HG03060 (cell line): ENCODE data around the gene BAIAP2.
"Not testable (repeated sequence)": the region's sequence is repeated elsewhere in the genome, so short reads cannot be mapped to it uniquely, and the experiment has no call there.

ENCODE experiments used
- ATAC-seq: cut with Tn5 transposase; IDR thresholded peaks from one replicate; pipeline ENCODE4 v1.9.1; 2021; ENCODE audit warnings: low read depth, moderate number of reproducible peaks; ENCODE audit not compliant: unreplicated experiment

Gene BAIAP2

DNA sequence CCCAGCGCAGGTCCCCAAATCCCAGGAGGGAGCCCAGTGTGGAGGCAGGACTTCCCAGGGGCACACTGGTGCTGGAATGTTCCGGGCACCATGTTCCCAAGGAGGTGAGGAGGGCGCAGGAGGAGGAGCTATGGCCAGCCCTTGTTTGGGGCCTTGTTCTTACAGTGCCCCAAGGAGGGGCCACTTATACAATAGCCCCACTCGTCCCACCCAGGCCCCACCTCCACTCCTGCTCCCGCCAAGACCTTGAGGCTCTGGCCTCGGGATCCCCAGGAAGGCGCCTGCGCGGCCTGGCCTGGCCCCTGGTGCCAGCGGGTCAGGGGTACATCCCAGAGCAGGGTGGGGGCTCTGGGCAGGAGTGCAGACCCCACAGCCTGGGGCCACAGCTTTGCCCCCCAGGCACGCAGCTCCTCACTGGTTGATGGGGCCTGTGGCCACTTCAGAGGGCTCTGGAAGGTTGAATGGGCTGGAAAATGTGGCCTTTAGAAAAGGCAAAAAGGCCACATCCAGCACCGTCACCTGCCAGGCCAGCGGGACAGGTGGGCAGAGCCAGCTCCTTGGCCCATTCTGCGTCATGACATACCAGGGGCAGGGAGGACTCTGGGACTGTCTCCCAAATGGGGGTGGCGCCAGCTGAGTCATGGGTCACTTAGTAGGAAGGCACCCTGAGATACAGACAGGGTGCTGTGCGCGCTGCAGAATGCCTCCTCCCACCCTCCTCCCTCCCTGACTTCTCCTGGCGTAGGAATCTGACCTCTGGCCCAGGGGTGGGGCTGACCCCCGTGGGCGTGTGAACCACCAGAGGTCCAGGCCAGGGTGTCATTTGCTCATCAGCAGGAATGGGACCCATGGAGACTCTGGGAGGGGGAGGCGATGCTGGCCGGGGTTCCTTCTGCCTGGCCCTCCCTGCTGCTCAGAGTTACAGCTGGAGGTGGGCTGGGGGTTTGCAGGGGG, 98.1 kb downstream of the BAIAP2 start:
- no peak for ATAC-seq

DNA sequence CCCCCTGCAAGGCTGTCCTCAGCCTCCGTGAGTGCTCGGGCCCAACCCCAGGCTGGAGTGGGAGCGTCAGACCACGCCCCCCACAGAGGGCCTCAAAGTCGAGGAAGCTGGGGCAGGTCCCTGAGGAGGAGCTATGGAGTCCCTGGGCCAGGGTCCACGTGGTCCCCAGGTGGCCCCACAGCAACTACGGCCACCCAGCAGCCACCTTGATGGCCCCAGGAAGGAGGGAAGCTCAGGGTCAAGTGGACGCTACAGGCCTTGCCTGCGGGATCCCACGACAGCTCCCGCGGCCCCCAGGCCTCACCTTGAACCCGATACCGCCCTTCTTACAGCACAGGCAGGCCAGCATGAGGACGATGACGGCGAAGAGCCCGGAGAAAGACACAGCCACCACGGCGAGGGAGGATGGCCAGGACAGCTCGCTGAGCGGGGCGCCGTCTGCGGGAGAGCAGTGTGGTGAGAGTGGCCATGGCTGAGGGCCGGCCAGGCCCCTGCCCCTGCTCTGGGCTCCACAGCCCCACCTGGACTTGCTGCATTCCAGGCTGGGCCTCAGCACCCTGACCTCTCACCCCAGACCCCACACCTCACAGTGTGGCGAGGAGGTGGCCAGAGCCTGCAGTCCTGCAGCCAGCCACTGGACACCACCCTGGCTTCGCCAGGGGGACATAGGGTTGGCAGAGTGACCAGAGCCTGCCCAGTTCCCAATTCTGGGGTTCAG, 99.3 kb downstream of the BAIAP2 start:
- ATAC-seq = no peak

DNA sequence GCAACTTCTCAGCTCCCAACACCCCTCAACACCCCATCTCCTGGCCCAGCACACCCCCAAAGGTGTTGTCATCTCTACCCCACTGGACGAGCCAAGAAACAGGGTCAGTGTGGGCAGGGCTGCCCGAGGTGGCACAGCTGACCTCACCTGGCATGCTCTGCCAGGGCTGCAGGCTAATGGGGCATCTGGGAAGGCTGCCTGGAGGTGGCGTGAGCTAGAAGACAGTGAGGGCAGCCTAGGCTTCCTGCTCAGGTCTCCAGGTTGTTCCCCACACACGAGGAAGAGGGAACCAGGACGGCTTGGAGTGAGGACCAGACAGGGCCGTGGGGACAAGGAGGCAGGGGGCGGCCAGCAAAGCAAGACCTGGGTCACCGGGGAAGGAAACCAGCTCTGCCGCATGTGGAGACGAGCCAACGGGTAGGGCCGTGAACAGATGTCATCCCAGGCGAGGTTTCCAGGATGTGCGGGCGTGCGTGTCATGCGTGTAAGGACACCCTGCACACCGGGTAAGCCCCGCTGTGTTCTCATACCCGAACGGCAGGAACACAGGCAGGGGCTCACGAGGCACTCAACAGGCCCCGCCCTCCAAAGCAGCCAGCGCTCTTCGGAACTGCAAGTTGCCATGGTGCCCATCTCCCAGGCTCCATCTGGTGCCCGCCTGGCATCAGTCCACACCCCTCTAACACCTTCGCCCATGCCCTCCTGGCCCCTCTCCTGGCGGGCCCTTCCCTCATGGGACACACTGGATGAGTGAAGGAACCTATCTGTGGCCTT, 100.7 kb downstream of the BAIAP2 start:
- ATAC-seq = no peak

DNA sequence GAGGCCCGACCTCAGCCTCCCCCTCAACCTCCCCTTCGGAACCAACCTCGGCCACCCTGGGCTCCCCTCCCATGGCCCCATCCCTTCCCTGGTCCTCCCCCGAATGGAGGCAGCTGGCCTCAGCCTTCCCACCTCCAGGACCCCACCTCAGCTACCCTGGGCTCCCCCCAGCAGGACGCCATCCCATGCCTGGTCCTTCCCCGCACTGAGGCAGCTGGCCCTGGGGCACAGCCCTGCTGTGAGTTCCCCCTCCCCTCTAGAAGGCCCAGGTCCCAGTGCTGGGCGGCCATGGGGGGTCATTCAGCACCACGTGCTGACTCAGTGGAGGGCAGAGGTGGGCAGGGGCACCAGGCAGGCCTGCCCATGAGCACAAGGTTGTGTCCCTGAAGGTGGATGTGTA, 101.4 kb downstream of the BAIAP2 start:
- no peak for ATAC-seq

DNA sequence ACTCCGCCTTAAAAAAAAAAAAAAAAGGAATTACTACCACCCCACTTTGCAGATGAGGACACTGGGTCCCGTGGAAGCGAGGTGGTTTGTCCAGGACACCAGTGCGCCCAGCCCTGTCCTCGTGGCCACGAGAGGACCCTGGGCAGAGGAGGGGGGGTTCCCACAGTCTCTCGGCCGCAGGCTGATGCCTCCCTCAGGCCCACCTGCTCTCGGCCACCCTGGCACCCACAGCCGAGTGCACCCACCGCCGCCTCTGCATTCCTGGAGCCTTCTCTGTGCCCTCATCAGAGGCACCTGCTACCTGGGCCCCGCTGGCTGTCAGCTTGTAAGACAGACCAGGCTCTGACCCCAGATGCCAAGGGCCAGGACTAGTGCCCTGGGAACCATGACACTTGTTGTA, 102.3 kb downstream of the BAIAP2 start:
- no peak for ATAC-seq

DNA sequence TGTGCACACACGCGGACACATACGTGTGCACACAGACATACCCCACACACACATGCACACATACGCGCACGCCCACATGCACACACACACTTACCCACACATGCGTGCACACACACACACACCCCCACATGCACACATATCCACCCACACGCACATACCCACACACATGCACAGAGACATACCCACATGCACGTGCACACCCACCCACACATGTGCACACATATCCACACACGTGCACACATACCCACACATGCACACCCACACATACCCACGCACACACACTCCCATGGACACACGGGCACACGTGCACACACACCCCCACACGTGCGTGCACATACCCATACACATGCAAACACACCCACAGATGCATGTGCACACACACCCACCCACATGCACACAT, 103.1 kb downstream of the BAIAP2 start:
- ATAC-seq = no peak

DNA sequence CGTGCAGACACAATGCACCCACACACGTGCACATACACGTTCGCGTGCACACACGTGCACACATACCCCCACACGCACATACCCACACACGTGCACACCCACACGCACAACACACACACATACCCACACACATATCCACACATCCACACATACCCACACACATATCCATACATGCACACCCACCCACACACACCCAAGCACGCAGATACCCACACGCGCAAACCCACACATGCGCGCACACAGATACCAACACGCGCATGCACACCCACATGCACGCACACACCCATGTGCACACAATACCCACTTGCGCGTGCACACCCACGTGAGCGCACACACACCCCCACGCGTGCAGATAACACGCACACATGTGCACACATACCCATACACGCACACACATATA, 103.5 kb downstream of the BAIAP2 start:
- ATAC-seq = no peak

DNA sequence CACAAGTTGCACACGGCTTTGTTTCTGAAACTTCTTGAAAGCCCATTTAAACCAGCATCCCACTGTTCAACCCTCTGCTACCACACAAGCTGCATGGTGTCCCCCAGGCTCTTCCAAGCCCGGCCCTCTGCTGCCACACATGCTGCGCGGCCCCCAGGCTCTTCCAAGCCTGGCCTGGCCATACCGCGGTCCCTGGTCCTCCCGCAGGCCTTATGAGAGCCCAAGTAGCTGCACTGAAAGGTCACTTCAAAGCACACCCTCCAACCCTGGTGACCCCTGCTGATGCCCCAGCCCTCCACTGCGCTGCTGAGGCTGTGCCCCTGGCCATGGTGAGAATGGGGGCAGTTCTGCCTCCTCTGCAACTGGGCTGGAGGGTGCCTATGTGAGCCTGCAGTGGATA, 104.5 kb downstream of the BAIAP2 start:
- ATAC-seq = no peak

DNA sequence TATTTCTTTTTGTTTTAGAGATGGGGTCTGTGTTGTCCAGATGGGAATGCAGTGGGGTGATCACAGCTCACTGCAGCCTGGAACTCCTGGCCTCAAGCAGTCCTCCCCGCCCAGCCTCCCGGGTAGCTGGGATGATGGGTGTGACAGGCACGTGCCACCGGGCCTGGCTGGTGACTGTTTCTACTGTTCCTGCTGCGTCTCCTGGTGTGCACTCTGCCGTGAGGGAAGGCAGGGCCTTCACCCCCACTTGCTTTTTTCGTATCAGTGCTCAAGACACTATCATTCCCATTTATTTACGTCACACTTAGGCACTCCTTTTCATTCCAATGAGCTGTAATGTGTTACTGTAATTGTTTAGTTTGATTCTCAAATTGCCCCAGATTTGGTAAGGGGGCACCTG, 105.1 kb downstream of the BAIAP2 start:
- ATAC-seq = no peak

DNA sequence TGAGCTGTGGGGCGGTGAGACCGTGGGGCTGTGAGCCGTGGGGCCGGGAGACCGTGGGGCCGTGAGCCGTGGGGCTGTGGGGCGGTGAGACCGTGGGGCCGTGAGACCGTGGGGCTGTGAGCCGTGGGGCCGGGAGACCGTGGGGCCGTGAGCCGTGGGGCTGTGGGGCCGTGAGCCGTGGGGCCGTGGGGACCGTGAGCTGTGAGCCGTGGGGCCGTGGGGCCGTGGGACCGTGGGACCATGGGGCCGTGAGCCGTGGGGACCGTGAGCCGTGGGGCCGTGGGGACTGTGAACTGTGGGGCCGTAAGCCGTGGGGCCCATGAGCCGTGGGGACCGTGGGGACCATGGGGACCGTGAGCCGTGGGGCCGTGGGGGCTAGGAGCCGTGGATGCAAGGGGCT, 105.7 kb downstream of the BAIAP2 start:
- no peak for ATAC-seq

DNA sequence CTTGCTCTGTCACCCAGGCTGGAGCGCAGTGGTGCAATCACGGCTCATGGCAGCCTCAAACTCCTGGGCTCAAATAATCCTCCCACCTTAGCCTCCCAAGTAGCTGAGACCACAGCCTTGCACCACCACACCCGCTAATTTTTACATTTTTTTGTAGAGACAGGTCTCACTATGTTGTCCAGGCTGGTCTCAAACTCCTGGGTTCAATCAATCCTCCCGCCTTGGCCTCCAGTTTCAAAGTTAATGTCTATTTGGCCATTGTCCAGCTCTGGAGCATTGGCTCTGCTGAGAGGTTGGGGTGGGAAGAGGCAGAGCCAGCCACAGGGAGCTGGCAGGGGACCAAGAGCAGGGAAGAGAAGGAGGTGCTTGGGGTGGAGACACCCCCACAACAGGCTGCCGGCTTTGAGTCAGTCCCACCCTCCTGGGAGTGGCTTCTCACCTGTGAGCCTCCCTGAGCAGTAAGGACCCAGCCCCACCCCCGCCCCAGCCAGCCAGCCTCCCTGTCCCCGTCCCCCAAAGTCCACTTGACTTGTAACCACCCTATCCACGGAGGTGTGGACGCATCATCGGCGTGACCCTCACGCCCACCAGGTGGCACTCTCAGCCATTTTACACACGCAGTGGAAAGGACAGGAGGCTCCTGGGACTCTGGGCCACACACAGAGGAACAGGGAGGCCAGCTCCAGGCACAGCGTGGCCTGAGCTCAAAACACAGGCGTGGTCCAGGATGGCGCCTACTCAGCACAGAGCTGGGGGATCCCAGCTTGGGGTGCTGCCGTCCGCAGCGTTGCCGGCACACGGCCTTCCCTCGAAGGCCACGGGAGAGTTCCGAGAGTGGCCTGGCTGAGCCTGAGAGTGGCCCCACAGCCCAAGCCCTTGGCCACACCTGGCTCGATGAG, 107.6 kb downstream of the BAIAP2 start:
- ATAC-seq = no peak

DNA sequence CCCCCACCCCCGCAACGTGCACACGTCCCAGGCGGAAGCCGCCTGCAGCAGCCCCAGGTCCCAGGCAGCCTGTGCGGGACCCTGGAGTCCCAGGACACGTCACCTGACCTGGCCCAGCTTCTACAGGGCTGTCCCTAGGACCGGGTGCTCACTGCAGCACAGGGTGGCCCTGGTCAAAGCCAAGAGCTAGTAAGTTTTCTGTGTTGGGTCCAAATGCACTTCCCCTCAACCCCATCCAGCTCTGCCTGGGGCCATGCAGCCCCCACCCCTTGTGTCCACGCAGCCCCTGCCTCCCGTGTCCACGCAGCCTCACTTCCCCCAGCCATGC, 108.2 kb downstream of the BAIAP2 start:
- no peak for ATAC-seq

DNA sequence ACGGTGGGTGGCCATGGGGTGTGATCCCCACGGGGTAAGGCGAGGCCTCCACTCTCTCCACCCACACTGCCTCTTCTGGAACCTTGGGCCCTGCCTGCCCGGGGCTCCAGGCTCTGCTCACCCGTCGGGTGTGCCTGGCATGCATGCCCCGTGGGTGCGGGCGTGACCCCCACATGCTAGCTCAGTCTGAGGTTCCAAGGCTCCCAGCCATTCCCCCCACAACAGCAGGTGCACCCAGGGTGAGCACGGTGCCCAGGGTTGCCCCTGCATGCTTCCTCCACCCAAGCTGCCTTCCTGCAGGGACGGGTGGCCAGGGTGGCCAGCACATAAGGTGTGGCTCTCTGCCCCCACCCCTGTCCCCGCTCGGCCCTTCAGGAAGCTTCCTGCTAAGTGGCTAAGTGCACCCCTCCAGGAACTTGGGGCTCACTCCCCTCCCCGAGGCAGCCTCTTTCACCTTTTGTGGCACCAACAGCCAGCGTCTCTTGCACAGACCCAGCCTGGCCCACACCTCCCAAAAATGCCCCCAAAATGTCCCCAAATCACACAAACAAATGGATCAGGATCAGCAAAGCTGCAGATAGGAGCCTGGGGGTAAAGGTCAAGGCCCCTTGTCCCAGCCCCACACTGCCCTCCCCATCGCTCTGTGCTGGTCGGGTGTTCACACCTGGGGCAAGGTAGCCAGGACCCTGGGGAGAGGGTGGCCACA, 108.9 kb downstream of the BAIAP2 start:
- no peak for ATAC-seq

DNA sequence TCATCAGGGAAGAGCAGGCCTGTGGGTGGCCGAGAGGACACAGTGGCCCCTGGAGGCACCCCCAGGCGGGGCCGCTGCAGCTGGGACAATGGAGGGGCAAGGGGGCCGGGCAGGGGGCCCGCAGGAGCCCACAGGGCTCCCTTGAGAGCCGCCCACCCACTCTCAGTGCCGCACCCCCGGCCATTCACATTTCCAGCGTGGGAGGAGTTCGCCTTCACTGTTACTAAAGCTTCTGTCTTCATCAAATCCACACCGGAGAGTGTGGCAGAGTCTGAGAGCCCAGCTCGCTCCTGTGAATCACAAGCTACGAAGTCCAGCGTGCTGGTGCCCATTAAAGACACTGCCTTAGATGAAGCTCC, 109.5 kb downstream of the BAIAP2 start:
- ATAC-seq = no peak

DNA sequence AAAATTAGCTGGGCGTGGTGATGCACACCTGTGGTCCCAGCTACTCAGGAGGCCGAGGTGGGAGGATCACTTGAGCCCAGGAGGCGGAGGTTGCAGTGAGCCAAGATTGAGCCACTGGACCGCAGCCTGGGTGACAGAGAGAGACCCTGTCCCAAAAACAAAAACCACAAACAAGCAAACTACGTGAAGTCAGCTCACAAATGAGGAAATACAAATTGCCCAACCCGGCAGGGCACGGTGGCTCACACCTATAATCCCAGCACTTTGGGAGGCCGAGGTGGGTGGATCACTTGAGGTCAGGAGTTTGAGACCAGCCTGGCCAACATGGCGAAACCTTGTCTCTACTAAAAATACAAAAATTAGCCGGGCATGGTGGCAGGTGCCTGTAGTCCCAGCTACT, 111.3 kb downstream of the BAIAP2 start:
- not testable (repeated sequence) for ATAC-seq

DNA sequence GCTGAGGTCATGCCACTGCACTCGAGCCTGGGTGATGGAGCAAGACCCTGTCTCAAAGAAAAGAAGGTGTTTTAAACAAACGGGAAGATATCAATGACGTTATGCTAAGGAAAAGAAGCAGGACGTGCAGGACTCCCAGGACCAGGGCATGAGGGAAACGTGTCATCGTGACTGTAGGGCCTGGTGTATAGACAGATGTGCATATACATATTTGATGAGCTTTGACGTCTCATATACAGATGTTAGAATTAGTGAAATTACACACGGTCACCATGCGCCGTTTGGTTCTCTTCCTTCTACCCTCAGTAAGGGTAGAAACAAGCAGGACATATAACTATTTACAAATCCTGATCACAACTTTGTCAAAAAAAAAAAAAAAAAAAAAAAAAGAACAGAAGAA, 112.8 kb downstream of the BAIAP2 start:
- no peak for ATAC-seq

DNA sequence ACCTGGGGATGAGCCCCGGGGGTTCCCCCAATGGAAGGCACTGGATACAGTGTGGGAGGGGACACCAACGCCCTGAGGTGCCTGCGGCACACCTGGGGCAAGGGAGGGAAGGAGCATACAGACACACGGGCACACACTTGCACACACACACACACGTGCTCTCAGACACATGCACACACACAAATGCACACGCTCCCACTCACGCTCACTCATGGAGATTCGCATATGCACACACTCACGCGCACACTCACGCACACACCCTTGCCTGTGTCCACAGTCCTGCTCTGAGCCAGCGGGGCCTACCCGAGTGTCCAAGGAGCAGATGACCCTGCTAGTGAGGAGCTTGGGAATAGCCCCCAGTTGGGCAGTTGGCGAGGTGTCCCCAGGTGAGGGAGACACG, 113.6 kb downstream of the BAIAP2 start:
- no peak for ATAC-seq

DNA sequence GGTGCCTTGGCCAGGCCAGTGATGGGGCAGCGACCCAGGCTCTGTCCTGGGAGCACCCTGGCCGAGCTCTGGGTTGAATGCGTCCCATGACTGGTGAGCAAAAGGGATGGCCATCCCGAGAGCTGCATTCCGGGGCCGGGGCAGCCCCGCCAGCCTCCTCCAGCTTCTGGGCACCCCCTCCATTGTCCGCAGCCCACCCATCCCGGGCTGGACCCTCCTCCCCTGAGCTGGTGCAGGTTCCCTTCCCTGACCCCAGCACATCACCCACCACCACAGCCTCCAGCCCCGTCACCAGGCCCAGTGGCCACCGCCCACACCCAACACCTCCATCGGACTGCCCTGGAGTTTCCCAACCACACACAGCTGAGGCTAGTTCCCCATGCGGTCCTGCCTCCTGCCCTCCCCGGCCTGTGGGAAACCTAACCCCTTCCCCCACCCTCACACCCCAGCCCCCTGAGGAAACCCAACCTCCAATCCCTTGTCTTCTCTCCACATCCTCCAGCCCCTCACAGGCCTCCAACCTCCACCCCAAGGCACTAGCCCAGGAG, 114.1 kb downstream of the BAIAP2 start:
- no peak for ATAC-seq

DNA sequence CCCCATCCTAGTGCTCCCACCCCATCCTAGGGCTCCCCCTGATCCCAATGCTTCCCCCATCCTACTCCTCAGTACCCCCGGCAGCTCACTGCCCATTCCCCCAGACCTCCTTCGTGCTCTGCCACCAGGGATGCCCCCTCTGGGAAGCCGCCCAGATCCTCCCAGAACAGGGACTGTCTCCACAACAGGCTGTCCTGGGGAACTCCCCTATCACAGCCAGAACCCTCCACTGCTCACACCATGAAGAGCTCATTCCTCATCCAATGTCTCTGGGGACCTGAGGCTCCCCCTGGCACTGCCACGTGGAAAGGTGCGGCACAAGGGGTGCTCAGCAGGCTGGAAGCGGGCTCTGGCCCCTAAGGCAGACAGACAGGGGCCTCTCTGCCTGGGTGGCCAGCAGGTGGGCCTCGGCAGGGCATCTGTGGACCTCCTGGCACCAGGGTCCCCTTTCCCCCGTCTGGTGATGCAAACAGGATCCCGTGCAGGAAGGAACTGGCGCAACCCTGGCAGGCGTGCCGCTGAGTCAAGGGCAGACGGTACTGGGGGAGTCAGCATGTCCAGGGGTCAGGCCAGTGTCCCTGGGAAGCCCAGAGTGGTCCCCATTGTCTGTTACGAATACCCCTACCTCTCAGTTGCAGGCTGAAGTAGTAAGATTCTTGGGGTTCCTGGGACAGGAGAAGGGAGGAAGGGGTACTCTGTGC, 115.6 kb downstream of the BAIAP2 start:
- no peak for ATAC-seq
